HG03565 (cell line): ENCODE data around the gene DDHD1.

Source experiments
- ATAC-seq: cut with Tn5 transposase; IDR thresholded peaks from one replicate; pipeline ENCODE4 v1.9.1; 2021; ENCODE audit warnings: mild to moderate bottlenecking, moderate library complexity; ENCODE audit not compliant: unreplicated experiment

The DDHD1 gene

GRCh38 chr14:53001787-53002378, 151.2 kb downstream of the DDHD1 start:
- no peak for ATAC-seq

DNA sequence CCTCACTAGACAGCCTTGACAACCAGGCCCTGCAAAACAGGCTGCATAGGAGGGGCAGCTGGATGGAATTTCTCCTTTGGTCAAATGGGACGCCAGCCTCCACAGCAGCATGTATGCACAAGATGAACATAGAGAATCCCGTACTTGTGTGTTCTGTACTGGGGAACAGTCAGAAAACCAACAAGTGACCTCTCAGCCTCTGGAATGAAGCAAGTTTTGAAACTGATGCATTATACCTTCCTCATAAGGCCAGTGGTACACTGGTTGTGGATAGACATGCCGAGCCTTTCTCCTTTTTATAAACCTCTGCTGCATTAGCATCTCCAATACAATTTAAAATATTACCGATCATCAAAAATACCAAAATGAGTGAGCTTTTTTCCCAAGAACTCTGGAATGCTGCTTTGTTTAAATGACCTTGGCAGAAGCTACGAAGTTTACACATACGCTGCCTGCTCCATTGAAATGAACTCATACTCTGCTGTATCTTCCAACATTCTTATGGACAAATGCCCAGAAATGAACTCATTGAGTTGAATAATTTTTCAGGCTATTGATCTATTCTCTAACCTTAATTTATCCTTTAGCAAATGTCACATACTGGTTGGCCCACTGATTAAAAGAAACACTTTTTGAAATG, 154.6 kb downstream of the DDHD1 start:
- no peak for ATAC-seq

- ATAC-seq = no peak
These were observed 156.6 kb downstream of the DDHD1 start for GRCh38 chr14:52996493-52996892.

GRCh38 chr14:52995998-52996397, 157.1 kb downstream of the DDHD1 start:
- ATAC-seq = no peak

GRCh38 chr14:52992236-52992870, 160.8 kb downstream of the DDHD1 start:
- no peak for ATAC-seq

DNA sequence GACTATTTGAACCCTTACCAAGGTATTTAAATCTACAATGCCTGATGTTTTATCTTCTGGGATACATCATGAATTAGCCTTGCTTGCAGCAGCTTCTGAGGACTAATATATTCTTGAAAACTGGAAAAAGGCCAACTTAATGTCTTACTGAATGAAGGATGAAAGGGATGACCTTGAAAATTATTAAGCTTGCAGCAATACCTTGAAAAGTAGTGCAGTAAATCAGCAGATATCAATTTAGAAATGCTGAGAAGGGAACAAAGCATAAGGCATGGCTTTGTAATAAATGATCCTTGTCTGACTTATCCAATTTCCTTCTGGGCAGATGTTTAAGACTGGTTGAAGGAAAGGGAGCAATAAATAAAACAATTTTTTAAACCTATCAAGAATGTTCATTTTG, 165.0 kb downstream of the DDHD1 start:
- no peak for ATAC-seq

- no peak for ATAC-seq
These were observed 165.6 kb downstream of the DDHD1 start for GRCh38 chr14:52987514-52987913.

DNA sequence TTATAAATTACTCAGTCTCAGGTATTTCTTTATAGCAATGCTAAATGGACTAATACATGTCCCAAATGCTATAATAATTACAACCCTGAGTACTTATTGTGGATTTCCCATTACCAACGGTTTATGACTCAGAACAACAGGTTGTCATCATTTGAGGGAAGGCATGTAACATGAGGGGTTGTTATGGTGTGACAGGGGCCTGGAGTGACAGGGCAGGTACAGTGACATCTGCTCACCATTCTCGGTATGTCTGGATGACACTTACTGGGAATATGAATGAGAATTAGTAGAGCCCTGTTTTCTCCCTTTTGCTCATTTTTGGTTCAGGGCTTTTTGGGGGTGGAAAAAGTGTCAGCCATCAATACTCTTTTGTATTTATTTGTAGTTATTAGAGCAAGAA, 166.1 kb downstream of the DDHD1 start:
- ATAC-seq = no peak
